SH-SY5Y (cell line): ENCODE results near the gene PRELID3B.

ENCODE experiments used
- GATA2 ChIP-seq: IDR thresholded peaks from 2 replicates; pipeline ENCODE4 v1.6.1; 2011; ENCODE audit warnings: mild to moderate bottlenecking, low read depth, low read length
- GATA3 ChIP-seq: IDR thresholded peaks from 2 replicates; pipeline ENCODE4 v1.6.1; 2011; ENCODE audit warnings: low read depth, mild to moderate bottlenecking, low read length, moderate library complexity

DNA sequence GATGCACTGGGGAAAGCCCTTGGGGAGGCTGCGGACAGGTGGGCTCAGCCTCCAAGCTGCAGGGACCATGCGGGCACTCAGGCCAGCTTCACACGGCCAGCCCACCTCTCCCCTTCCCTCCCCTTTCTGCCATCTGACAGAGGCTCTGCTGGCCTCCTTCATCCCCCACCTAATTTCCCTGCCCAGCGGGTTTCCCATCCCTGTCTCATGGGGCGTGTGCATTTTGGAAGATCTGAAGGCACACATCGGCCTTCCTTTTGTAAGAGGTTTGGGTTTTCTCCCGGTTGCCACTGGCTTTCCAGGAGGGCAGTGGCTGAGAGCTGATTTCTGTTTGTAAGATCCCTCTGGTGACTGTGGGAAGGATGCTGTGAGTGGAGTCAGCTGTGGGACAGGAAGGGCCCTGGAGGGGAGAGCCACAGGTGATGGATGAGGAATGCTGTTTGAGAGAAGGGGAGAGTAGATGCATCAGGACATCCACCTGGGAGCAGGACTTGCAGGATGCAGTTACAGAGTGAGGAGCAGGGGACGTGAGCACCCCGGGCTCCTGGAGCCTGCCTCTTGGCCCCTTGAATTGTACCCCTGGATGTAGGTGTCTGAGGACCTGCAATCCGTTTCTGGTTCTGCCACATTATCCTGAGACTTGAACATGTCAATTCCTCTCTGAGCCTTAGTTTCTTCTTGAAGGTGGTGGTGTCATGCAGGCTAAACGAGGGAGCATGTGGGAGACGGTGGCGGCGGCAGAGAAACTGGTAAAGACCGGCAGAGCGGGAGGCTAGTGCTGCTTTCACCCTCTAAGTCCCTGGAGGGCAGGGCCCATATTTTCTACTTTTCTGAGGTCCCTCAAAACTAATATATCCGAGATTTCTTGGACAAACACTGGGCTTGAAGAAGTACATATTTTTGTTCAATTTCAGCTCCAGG lies 29.3 kb downstream of the PRELID3B start:
- TF ChIP-seq GATA2 = no peak
- no peak for TF ChIP-seq GATA3
